Fibroblast of mammary gland (primary cell): ENCODE measurements around the gene MPP2.

Source experiments
- DNase-seq: peaks from one replicate; pipeline ENCODE4 v3.0.0-alpha.2; 2010; ENCODE audit warnings: low read depth
- H3K4me3 ChIP-seq: 2 replicates; pipeline ENCODE4 v1.5.1; 2011; ENCODE audit warnings: low read depth, mild to moderate bottlenecking, low read length, moderate library complexity; ENCODE audit not compliant: control insufficient read depth
- CTCF ChIP-seq: conservative IDR thresholded peaks from 2 replicates; pipeline ENCODE4 v1.5.1; 2011; ENCODE audit warnings: low read depth, low read length, inconsistent platforms; ENCODE audit not compliant: control insufficient read depth, insufficient read depth

MPP2 gene

GRCh38 chr17:43892647-43892952 lies 14.7 kb downstream of the MPP2 start:
- no peak overlapping the region for H3K4me3 ChIP-seq
- no peak for TF ChIP-seq CTCF
- DNase-seq = no peak

GRCh38 chr17:43891851-43892646 lies 15.3 kb downstream of the MPP2 start:
- no peak for TF ChIP-seq CTCF
- DNase-seq = peak; percentile 15
- no peak overlapping the region for H3K4me3 ChIP-seq

GRCh38 chr17:43890240-43890639 lies 17.1 kb downstream of the MPP2 start:
- no peak overlapping the region for H3K4me3 ChIP-seq
- no peak for DNase-seq
- TF ChIP-seq CTCF = no peak

GRCh38 chr17:43888548-43888947 lies 18.8 kb downstream of the MPP2 start:
- TF ChIP-seq CTCF = no peak
- DNase-seq = no peak

GRCh38 chr17:43882761-43883415 lies 24.4 kb downstream of the MPP2 start:
- no peak for DNase-seq
- no peak overlapping the region for H3K4me3 ChIP-seq
- TF ChIP-seq CTCF = no peak

More at GRCh38 chr17:43888548-43888947, 18.8 kb downstream of the MPP2 start:
- H3K4me3 ChIP-seq = no peak overlapping the region

- DNase-seq = no peak
- H3K4me3 ChIP-seq = no peak overlapping the region
- no peak for TF ChIP-seq CTCF
Measured at GRCh38 chr17:43881758-43882505, 25.4 kb downstream of the MPP2 start.
